OCI-LY7 (cell line): ENCODE data around the gene SH3BP1. TPM values are rescaled to one million over a fixed set of nuclear protein-coding genes. Genes with fewer than 3 reads are reported as not detected.

Experiments
- BruUV-seq: library from RNA; stranded (reverse); fragments of 400-500 nt; replicated peaks from 2 replicates; lab custom pipeline; 2021; lab: Mats Ljungman, UMichigan
- CTCF ChIA-PET: fragments of 300-600 bp; sonication (Branson Sonifier 250); formaldehyde crosslinking; loops from one replicate; lab custom pipeline; 2022; ENCODE audit warnings: antibody characterized with exemption; ENCODE audit not compliant: unreplicated experiment; lab: Charles Lee
- POLR2A ChIA-PET: fragments of 300-600 bp; sonication (Branson Sonifier 250); formaldehyde crosslinking; loops from one replicate; lab custom pipeline; 2022; ENCODE audit warnings: antibody characterized with exemption; lab: Charles Lee
- DNase-seq: peaks from one replicate; pipeline ENCODE4 v3.0.0-alpha.2; 2015; ENCODE audit warnings: low spot score
- H2AFZ ChIP-seq: fragments of 200-600 bp; sonication (generic), shearing (Covaris generic); 2 replicates; pipeline ENCODE4 v1.6.1; 2014; ENCODE audit warnings: mild to moderate bottlenecking, antibody characterized with exemption, low read length, moderate library complexity
- H3K27ac ChIP-seq: fragments of 200-600 bp; sonication (generic); 2 replicates; pipeline ENCODE4 v1.5.1; 2014; ENCODE audit warnings: mixed run types, low read depth, mild to moderate bottlenecking, moderate library complexity, low read length, inconsistent platforms; ENCODE audit not compliant: poor library complexity, severe bottlenecking
- H3K36me3 ChIP-seq: fragments of 200-600 bp; sonication (generic); 2 replicates; pipeline ENCODE4 v1.6.1; 2014; ENCODE audit warnings: mild to moderate bottlenecking, antibody characterized with exemption, low read length, moderate library complexity, mixed read lengths; ENCODE audit not compliant: insufficient read depth
- H3K4me1 ChIP-seq: fragments of 200-600 bp; sonication (generic); 2 replicates; pipeline ENCODE4 v1.5.1; 2014; ENCODE audit warnings: mild to moderate bottlenecking, low read length; ENCODE audit not compliant: insufficient read depth, poor library complexity, severe bottlenecking
- H3K4me2 ChIP-seq: fragments of 200-600 bp; sonication (generic); 2 replicates; pipeline ENCODE4 v1.6.1; 2014; ENCODE audit warnings: mild to moderate bottlenecking, low read length
- H3K4me3 ChIP-seq: fragments of 200-600 bp; sonication (generic); 2 replicates; pipeline ENCODE4 v1.5.1; 2014; ENCODE audit warnings: mild to moderate bottlenecking, low read depth, low read length; ENCODE audit not compliant: poor library complexity, severe bottlenecking
- H3K79me2 ChIP-seq: fragments of 200-600 bp; sonication (generic); 2 replicates; pipeline ENCODE4 v1.6.1; 2016; ENCODE audit warnings: low read depth, mild to moderate bottlenecking, low read length, moderate library complexity, mixed read lengths; ENCODE audit not compliant: insufficient read depth
- H3K9me2 ChIP-seq: fragments of 200-600 bp; sonication (generic); 2 replicates; pipeline ENCODE4 v1.6.1; 2016; ENCODE audit warnings: mild to moderate bottlenecking, low read length, mixed read lengths; ENCODE audit not compliant: insufficient read depth
- H3K9me3 ChIP-seq: fragments of 200-600 bp; sonication (generic); 2 replicates; pipeline ENCODE4 v1.6.1; 2014; ENCODE audit warnings: mild to moderate bottlenecking, mixed run types, low read length, mixed read lengths
- H4K20me1 ChIP-seq: fragments of 200-600 bp; sonication (generic); 2 replicates; pipeline ENCODE4 v1.6.1; 2014; ENCODE audit warnings: mild to moderate bottlenecking, antibody characterized with exemption, low read length, moderate library complexity, mixed read lengths; ENCODE audit not compliant: insufficient read depth
- EZH2phosphoT487 ChIP-seq: fragments of 200-600 bp; sonication (generic); IDR thresholded peaks from 2 replicates; pipeline ENCODE4 v1.6.1; 2018; ENCODE audit warnings: low read depth, borderline replicate concordance, mild to moderate bottlenecking, mixed run types, antibody characterized with exemption, low read length, moderate library complexity, mixed read lengths
- intact Hi-C: fragments of 100-400 bp; cut with micrococcal nuclease; formaldehyde crosslinking; loops from one replicate; pipeline ENCODE4 v1.10.0; 2022; ENCODE audit not compliant: unreplicated experiment
- total RNA-seq, 2 experiments: library from RNA; depleted of rRNA in 1 of 2; stranded (reverse); fragments of >200 nt in 1 of 2; shearing (Covaris generic) in 1 of 2; gene quantifications; 2 replicates each; pipeline ENCODE4 v1.2.3, GENCODE V29; 2014 to 2022
- TF ChIP-seq, protein P1 (sequence below): fragments of 200-600 bp; sonication (generic); conservative IDR thresholded peaks from 2 replicates; pipeline ENCODE4 v1.5.1; 2014; ENCODE audit warnings: mild to moderate bottlenecking, antibody characterized with exemption, low read length, moderate library complexity, mixed read lengths

The SH3BP1 gene
- total RNA-seq, 2 experiments from 2014 or later: 15.3 to 48.4 TPM

DNA sequence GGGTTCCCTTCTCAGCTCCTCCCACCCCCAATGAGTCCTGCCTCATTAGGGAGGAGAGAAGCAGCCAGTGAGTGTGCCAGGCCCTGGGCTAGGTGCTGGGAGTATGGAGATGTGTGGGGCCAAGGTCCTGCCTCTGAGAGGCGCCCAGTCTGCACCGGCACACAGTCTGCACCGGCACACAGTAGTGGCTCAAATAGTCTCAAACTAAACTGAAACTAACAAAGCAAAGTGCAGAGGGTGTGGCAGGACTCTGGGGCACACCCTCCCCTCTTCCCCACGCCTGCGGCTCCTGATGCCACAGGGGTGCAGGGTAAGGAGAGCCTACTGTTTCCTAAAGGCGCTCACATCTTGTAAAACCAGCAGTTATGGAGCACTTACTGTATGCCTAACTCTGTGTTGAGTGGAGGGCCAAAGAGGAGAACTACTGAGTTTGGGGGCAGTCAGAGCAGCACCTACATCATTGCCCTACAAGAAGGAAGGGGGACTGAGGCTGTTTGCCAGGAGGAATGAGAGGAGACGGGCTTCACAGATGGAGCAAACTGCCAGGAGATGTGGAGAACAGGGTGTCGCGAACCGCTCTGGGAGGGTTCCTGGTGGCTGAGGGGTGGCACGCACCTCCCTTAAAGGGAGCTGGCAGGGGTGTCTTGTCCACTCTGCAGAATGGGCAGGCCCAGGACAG lies 939 bp upstream of the SH3BP1 start:
- Histone ChIP-seq H3K9me2 (no peaks in the 10 kb centered on the region), H3K36me3 (peaks cover 13% of the 10 kb centered on the region; the same call in 1 of the 2 replicates), H3K4me1 (peaks cover 42% of the 10 kb centered on the region), H3K9me3 (no peaks in the 10 kb centered on the region), H3K79me2 (no peaks in the 10 kb centered on the region), H2AFZ (peak overlapping the region; percentile 78; the same call in 1 of the 2 replicates), H3K4me3 (peak overlapping the region; percentile 94), H4K20me1 (no peaks in the 10 kb centered on the region), H3K4me2 (peak overlapping the region; percentile 99), H3K27ac (no peak overlapping the region)
- intact Hi-C loops: loop anchor here (2.0 kb wide), 1 partner anchor 16 kb away; no protein-coding TSS in a partner anchor
- TF ChIP-seq EZH2phosphoT487: no peak
- TF ChIP-seq, protein P1, sequence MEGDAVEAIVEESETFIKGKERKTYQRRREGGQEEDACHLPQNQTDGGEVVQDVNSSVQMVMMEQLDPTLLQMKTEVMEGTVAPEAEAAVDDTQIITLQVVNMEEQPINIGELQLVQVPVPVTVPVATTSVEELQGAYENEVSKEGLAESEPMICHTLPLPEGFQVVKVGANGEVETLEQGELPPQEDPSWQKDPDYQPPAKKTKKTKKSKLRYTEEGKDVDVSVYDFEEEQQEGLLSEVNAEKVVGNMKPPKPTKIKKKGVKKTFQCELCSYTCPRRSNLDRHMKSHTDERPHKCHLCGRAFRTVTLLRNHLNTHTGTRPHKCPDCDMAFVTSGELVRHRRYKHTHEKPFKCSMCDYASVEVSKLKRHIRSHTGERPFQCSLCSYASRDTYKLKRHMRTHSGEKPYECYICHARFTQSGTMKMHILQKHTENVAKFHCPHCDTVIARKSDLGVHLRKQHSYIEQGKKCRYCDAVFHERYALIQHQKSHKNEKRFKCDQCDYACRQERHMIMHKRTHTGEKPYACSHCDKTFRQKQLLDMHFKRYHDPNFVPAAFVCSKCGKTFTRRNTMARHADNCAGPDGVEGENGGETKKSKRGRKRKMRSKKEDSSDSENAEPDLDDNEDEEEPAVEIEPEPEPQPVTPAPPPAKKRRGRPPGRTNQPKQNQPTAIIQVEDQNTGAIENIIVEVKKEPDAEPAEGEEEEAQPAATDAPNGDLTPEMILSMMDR: no peak
- no peak for DNase-seq
- BruUV-seq: no TSS peak
- ChIA-PET POLR2A (no interaction called here), CTCF (interaction anchor here (0.7 to 1.2 kb wide), 2 partner anchors 29 to 32 kb away, joined by 3 to 4 read pairs; no protein-coding TSS in a partner anchor)

DNA sequence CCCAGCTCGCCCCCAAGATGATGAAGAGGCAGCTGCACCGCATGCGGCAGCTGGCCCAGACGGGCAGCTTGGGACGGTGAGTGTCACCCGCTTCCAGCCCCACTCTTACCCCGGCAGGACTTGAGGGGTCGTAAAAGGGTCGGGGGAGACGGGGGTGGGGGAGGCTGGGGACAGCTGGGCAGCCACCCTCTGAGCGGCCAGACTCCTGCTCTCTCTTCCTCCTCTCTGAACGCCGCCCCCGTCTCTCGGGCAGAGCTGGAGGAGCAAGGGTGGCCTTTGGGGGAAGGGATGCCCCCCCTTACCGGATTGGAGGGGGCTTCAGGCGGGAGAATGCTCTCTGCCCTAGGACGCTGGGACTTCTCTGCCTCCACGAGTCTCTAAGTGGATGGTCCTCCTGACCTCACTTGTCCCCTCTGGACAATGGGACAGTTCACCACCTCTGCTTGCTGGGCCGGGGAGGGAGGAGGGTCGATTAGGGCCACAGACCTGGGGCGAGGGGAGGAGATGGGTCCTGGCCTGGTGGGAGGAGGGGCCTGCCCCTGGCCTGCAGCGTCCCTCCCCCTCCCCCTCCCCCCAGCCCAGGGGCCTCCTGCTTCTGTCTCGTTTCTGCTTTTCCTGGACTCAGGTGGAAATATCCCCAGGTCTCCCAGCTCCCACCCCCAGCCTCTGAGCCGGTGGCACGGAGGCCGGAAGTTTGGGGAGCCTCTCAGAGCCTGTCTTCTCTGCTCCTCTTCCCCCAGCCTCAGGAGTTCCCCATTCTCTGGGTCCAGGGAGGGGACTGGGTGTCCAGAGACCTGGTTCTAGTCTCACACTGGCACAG lies 512 bp downstream of the SH3BP1 start:
- Histone ChIP-seq H3K27ac (peak overlapping the region; percentile 41), H3K4me1 (peaks cover 31% of the 10 kb centered on the region), H3K36me3 (peaks cover 20% of the 10 kb centered on the region; the same call in 1 of the 2 replicates), H3K4me2 (peak overlapping the region; percentile 99), H3K4me3 (peak overlapping the region; percentile 94), H2AFZ (peak overlapping the region; percentile 78), H4K20me1 (no peaks in the 10 kb centered on the region), H3K9me3 (no peaks in the 10 kb centered on the region), H3K79me2 (no peaks in the 10 kb centered on the region), H3K9me2 (no peaks in the 10 kb centered on the region)
- intact Hi-C loops: loop anchor here (2.0 to 5.0 kb wide), 2 partner anchors 17 to 33 kb away; partner anchors contain the start of gene GGA1
- POLR2A ChIA-PET: interaction anchor here (1.2 kb wide), 1 partner anchor 13 kb away, joined by 4 read pairs; no protein-coding TSS in a partner anchor
- TF ChIP-seq, protein P1: no peak; the same call in 1 of the 2 replicates
- no peak for TF ChIP-seq EZH2phosphoT487
- peak; percentile 53 for DNase-seq
- no TSS peak for BruUV-seq
- CTCF ChIA-PET: interaction anchor here (0.6 kb wide), 3 partner anchors 30 to 290 kb away, joined by 4 to 6 read pairs (median 5); no protein-coding TSS in a partner anchor
